GM12864 (cell line): ENCODE results near the gene RNF180.
"Not testable (repeated sequence)": the region's sequence is repeated elsewhere in the genome, so short reads cannot be mapped to it uniquely, and the experiment has no call there.

Source experiments
- DNase-seq: peaks from one replicate; pipeline ENCODE4 v3.0.0-alpha.2; 2011; ENCODE audit warnings: low read depth
- H3K4me3 ChIP-seq: 2 replicates; pipeline ENCODE4 v1.5.1; 2011; ENCODE audit warnings: mild to moderate bottlenecking, low read depth, low read length, control low read depth
- CTCF ChIP-seq: IDR thresholded peaks from 2 replicates; pipeline ENCODE4 v1.5.1; 2011; ENCODE audit warnings: low read depth, mild to moderate bottlenecking, moderate library complexity, low read length, control low read depth, inconsistent platforms; ENCODE audit errors: missing control alignments

Gene RNF180

GRCh38 chr5:64269164-64269563, 103.5 kb downstream of the RNF180 start:
- DNase-seq = no peak
- TF ChIP-seq CTCF = no peak

GRCh38 chr5:64273276-64273675, 107.6 kb downstream of the RNF180 start:
- no peak for TF ChIP-seq CTCF
- DNase-seq = no peak
- no peak overlapping the region for H3K4me3 ChIP-seq

More at GRCh38 chr5:64269164-64269563, 103.5 kb downstream of the RNF180 start:
- no peak overlapping the region for H3K4me3 ChIP-seq

GRCh38 chr5:64285188-64286130, 119.8 kb downstream of the RNF180 start:
- no peak overlapping the region for H3K4me3 ChIP-seq
- no peak for TF ChIP-seq CTCF
- DNase-seq = no peak

- H3K4me3 ChIP-seq = no peak overlapping the region
- no peak for TF ChIP-seq CTCF
- DNase-seq = no peak
Observed at GRCh38 chr5:64286381-64286780, 120.7 kb downstream of the RNF180 start.

GRCh38 chr5:64288496-64288895, 122.9 kb downstream of the RNF180 start:
- DNase-seq, H3K4me3 ChIP-seq: not testable (repeated sequence)

GRCh38 chr5:64292611-64293215, 127.1 kb downstream of the RNF180 start:
- no peak for DNase-seq
- no peak for TF ChIP-seq CTCF
- no peak overlapping the region for H3K4me3 ChIP-seq

- DNase-seq = no peak
- no peak for TF ChIP-seq CTCF
Observed at GRCh38 chr5:64295101-64295500, 129.5 kb downstream of the RNF180 start.

More at GRCh38 chr5:64295101-64295500, 129.5 kb downstream of the RNF180 start:
- H3K4me3 ChIP-seq = no peak overlapping the region
